Gastrocnemius medialis (tissue), 4 donors: ENCODE data around the gene TMEM223. TPM values are rescaled to one million over a fixed set of nuclear protein-coding genes. Genes with fewer than 3 reads are reported as not detected.
A peak's percentile ranks its signal among the peaks of the same experiment; 100 is the strongest.

Experiments
- ATAC-seq, 2 donors: fragments of 150-250 bp; one replicate each; pipeline ENCODE4 v1.9.1; 2016
- DNase-seq, 2 donors: peaks; one replicate each; pipeline ENCODE4 v3.0.0-alpha.2; 2019
- H3K27ac ChIP-seq, 4 donors: fragments of 200-600 bp; sonication (generic); 1 replicate in 1 of 4; 2 replicates in 3 of 4; pipeline ENCODE4 v1.5.1; 2016 to 2018; ENCODE audit warnings: mild to moderate bottlenecking in 2 of 4, moderate library complexity in 1 of 4
- H3K27me3 ChIP-seq, 3 donors: fragments of 200-600 bp; sonication (generic) in 2 of 3; 1 replicate in 1 of 3; 2 replicates in 2 of 3; pipeline versions ENCODE4 v1.5.1 to v1.6.0; 2016 to 2019; ENCODE audit warnings: mild to moderate bottlenecking in 1 of 3, moderate library complexity in 1 of 3
- H3K36me3 ChIP-seq, 2 donors: fragments of 200-600 bp; sonication (generic) in 1 of 2; one replicate each; pipeline ENCODE4 v1.5.1; 2017 to 2018
- H3K4me1 ChIP-seq, 2 donors: fragments of 200-600 bp; sonication (generic) in 1 of 2; one replicate each; pipeline ENCODE4 v1.5.1; 2016 to 2017; ENCODE audit warnings: mild to moderate bottlenecking in 2 of 2
- H3K4me3 ChIP-seq, 4 donors: fragments of 200-600 bp; sonication (generic) in 3 of 4; 1 replicate in 1 of 4; 2 replicates in 3 of 4; pipeline ENCODE4 v1.5.1; 2016 to 2019; ENCODE audit warnings: mild to moderate bottlenecking in 2 of 4
- H3K9me3 ChIP-seq, 3 donors: fragments of 200-600 bp; sonication (generic) in 2 of 3; 1 replicate in 1 of 3; 2 replicates in 2 of 3; pipeline ENCODE4 v1.5.1; 2016 to 2019
- POLR2A ChIP-seq, 2 donors: fragments of 450-650 bp; IDR thresholded peaks; one replicate each; pipeline ENCODE4 v1.6.1; 2017; ENCODE audit warnings: antibody characterized with exemption in 2 of 2, mild to moderate bottlenecking in 2 of 2, moderate library complexity in 2 of 2
- in situ Hi-C, 4 donors: fragments of 200-750 bp; cut with MboI; loops; one replicate each; pipeline versions ENCODE4 v1.15.0 to v1.8.0; 2017; ENCODE audit warnings: low sequenced_read_pairs in 4 of 4
- intact Hi-C: fragments of 100-400 bp; cut with DNase I; formaldehyde crosslinking; loops from one replicate; pipeline ENCODE4 v1.15.1; 2023; ENCODE audit warnings: low total_unique reads
- total RNA-seq, 4 donors: library from RNA; depleted of rRNA; stranded (reverse); fragments of >200 nt; gene quantifications; one replicate each; pipeline versions ENCODE4 v1.1.0 to v1.2.3, GENCODE V29; 2016
- TF ChIP-seq, protein P1 (sequence below), 5 experiments: fragments of 450-650 bp in 3 of 5; fragments of 200-600 bp in 2 of 5; sonication (generic) in 2 of 5; IDR thresholded peaks in 4 of 5; conservative IDR thresholded peaks in 1 of 5; 1 replicate in 4 of 5; 2 replicates in 1 of 5; pipeline ENCODE4 v1.5.1; 2016 to 2019; ENCODE audit warnings: antibody characterized with exemption in 5 of 5, mild to moderate bottlenecking in 3 of 5, moderate library complexity in 3 of 5

Gene TMEM223
- total RNA-seq, 4 donors from 2014 or later, result 17.1 to 41.6 (median 23.8) TPM

DNA sequence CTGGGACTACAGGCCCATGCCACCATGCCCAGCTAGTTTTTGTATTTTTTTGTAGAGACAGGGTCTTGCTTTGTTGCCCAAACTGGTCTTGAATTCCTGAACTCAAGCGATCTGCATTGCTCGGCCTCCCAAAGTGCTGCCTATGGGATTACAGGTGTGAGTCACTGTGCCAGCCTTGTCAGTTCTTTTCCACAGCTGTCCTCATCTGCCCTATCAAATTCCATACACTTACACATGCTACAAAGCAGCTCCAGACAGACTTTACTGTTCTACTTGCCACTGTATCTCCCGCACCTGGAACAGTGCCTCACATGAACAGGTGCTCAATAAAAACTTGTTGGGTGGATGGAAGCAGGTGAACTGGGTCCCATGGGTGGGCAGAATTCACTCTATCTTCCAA is 31.9 kb upstream of the TMEM223 start:
- DNase-seq (peak; percentile 36 to 65), ATAC-seq (peak; percentile 89 to 97)
- no peaks in the 10 kb centered on the region for H3K27me3 ChIP-seq
- no peak overlapping the region for H3K4me3 ChIP-seq
- H3K4me1 ChIP-seq, result peaks cover 0 to 3% of the 10 kb centered on the region in 2 donors
- intact Hi-C loops (no loop called here), in situ Hi-C loops (no loop called here)
- TF ChIP-seq POLR2A (IDR thresholded peaks at IDR 0.05), result no peak
- TF ChIP-seq, protein P1, sequence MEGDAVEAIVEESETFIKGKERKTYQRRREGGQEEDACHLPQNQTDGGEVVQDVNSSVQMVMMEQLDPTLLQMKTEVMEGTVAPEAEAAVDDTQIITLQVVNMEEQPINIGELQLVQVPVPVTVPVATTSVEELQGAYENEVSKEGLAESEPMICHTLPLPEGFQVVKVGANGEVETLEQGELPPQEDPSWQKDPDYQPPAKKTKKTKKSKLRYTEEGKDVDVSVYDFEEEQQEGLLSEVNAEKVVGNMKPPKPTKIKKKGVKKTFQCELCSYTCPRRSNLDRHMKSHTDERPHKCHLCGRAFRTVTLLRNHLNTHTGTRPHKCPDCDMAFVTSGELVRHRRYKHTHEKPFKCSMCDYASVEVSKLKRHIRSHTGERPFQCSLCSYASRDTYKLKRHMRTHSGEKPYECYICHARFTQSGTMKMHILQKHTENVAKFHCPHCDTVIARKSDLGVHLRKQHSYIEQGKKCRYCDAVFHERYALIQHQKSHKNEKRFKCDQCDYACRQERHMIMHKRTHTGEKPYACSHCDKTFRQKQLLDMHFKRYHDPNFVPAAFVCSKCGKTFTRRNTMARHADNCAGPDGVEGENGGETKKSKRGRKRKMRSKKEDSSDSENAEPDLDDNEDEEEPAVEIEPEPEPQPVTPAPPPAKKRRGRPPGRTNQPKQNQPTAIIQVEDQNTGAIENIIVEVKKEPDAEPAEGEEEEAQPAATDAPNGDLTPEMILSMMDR (IDR thresholded peaks at IDR 0.05 in 4 of 5, conservative IDR thresholded peaks at IDR 0.05 in 1 of 5), result no peak
- H3K36me3 ChIP-seq, result peaks cover 0 to 89% of the 10 kb centered on the region in 2 donors
- H3K27ac ChIP-seq, result peak overlapping the region in 3 of 4 donors; percentile 17 to 71 (median 65)
- no peaks in the 10 kb centered on the region for H3K9me3 ChIP-seq

DNA sequence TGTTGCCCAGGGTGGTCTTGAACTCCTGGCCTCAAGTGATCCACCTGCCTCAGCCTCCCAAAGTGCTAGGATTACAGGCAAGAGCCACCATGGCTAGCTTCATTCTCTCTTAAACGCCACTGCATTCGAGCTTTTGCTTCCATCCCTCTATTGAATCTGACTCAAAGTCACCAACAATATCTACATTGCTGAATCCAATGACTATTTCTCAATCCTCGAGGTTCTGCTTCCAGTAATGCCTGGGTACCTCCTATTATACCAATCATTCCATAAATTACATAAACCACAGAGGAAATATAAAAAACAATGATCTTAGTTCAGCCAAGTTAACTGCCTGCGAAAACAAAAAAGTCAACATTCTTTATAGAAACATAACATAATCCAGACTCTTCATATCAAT is 25.3 kb upstream of the TMEM223 start:
- no peak for ATAC-seq
- TF ChIP-seq, protein P1 (IDR thresholded peaks at IDR 0.05 in 4 of 5, conservative IDR thresholded peaks at IDR 0.05 in 1 of 5), result no peak
- TF ChIP-seq POLR2A (IDR thresholded peaks at IDR 0.05), result no peak
- H3K36me3 ChIP-seq, result peaks cover 0 to 48% of the 10 kb centered on the region in 2 donors
- intact Hi-C loops (no loop called here), in situ Hi-C loops (no loop called here)
- no peak for DNase-seq
- no peak overlapping the region for H3K27ac ChIP-seq
- H3K4me1 ChIP-seq, result no peaks in the 10 kb centered on the region
- no peaks in the 10 kb centered on the region for H3K27me3 ChIP-seq
- no peak overlapping the region for H3K4me3 ChIP-seq
- H3K9me3 ChIP-seq, result no peaks in the 10 kb centered on the region

GRCh38 chr11:62816557-62816956 is 24.8 kb upstream of the TMEM223 start:
- H3K36me3 ChIP-seq, result peaks cover 0 to 42% of the 10 kb centered on the region in 2 donors
- no peaks in the 10 kb centered on the region for H3K9me3 ChIP-seq
- H3K27ac ChIP-seq, result no peak overlapping the region
- no peaks in the 10 kb centered on the region for H3K4me1 ChIP-seq
- H3K27me3 ChIP-seq, result no peaks in the 10 kb centered on the region
- DNase-seq, result no peak
- no peak for TF ChIP-seq POLR2A (IDR thresholded peaks at IDR 0.05)
- TF ChIP-seq, protein P1 (IDR thresholded peaks at IDR 0.05 in 4 of 5, conservative IDR thresholded peaks at IDR 0.05 in 1 of 5), result no peak
- H3K4me3 ChIP-seq, result no peak overlapping the region
- ATAC-seq, result no peak
- intact Hi-C loops (no loop called here), in situ Hi-C loops (no loop called here)

GRCh38 chr11:62811659-62812058 is 19.9 kb upstream of the TMEM223 start:
- Histone ChIP-seq H3K27me3 (no peaks in the 10 kb centered on the region), H3K36me3 (peaks cover 0 to 10% of the 10 kb centered on the region in 2 donors), H3K27ac (peak overlapping the region in 1 of 4 donors; percentile 9), H3K4me3 (no peak overlapping the region), H3K4me1 (peaks cover 7% of the 10 kb centered on the region in 2 donors), H3K9me3 (no peaks in the 10 kb centered on the region)
- in situ Hi-C loops, result no loop called here
- no peak for ATAC-seq
- intact Hi-C loops, result no loop called here
- TF ChIP-seq, protein P1 (IDR thresholded peaks at IDR 0.05 in 4 of 5, conservative IDR thresholded peaks at IDR 0.05 in 1 of 5), result no peak
- TF ChIP-seq POLR2A (IDR thresholded peaks at IDR 0.05), result no peak
- DNase-seq, result no peak

DNA sequence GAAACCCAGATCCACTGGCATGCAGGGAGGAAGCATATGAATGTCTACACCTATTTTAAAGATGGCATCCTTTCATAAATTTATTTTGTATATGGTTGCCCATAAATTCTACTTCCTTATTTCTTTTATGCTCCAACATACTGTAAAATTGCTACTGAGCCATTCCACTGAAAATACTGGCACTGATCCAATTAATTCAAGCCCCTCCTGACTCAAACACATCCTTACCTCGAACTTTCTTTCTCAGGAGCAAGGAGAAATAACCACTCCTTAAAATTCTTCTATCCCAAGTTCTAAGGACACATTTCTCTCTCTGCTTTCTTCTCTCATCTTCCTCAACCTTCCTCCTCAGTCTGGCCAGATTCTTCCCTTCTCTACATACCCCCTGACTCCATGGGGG is 18.9 kb upstream of the TMEM223 start:
- DNase-seq, result no peak
- no peak for TF ChIP-seq POLR2A (IDR thresholded peaks at IDR 0.05)
- no peak for ATAC-seq
- H3K4me1 ChIP-seq, result peaks cover 14 to 16% of the 10 kb centered on the region in 2 donors
- intact Hi-C loops, result no loop called here
- no peaks in the 10 kb centered on the region for H3K9me3 ChIP-seq
- peaks cover 0 to 3% of the 10 kb centered on the region in 2 donors for H3K36me3 ChIP-seq
- peak overlapping the region in 1 of 4 donors; percentile 9 for H3K27ac ChIP-seq
- H3K27me3 ChIP-seq, result no peaks in the 10 kb centered on the region
- in situ Hi-C loops, result no loop called here
- H3K4me3 ChIP-seq, result no peak overlapping the region
